WTC11 (cell line): ENCODE results near the gene BTBD2. TPM values are rescaled to one million over a fixed set of nuclear protein-coding genes. Genes with fewer than 3 reads are reported as not detected.

Experiments used
- ATAC-seq: fragments of 200-7000 bp; cut with Tn5 transposase; 2 replicates; pipeline ENCODE4 v1.10.0; 2021; ENCODE audit warnings: mild to moderate bottlenecking, moderate library complexity
- CTCF ChIA-PET: fragments of 300-600 bp; sonication (Branson Sonifier 250); formaldehyde crosslinking; loops from one replicate; lab custom pipeline; 2021; ENCODE audit warnings: antibody characterized with exemption; lab: Charles Lee
- POLR2A ChIA-PET: fragments of 350-600 bp; sonication (Branson Sonifier 250); formaldehyde crosslinking; loops from one replicate; lab custom pipeline; 2021; ENCODE audit warnings: antibody characterized with exemption; lab: Charles Lee
- DNase-seq: peaks from one replicate; pipeline ENCODE4 v3.0.0; 2021; ENCODE audit warnings: low spot score
- H3K27ac Mint-ChIP-seq: 2 replicates; pipeline ENCODE4 v1.8.0; 2021; ENCODE audit warnings: mixed read lengths
- H3K27me3 Mint-ChIP-seq: 2 replicates; pipeline ENCODE4 v1.8.0; 2021; ENCODE audit warnings: low read depth, mild to moderate bottlenecking, moderate library complexity, mixed read lengths
- H3K36me3 Mint-ChIP-seq: 2 replicates; pipeline ENCODE4 v1.8.0; 2021; ENCODE audit warnings: mixed read lengths
- H3K4me1 Mint-ChIP-seq: 2 replicates; pipeline ENCODE4 v1.8.0; 2022; ENCODE audit warnings: mixed read lengths
- H3K4me3 Mint-ChIP-seq: 2 replicates; pipeline ENCODE4 v1.8.0; 2021; ENCODE audit warnings: mild to moderate bottlenecking, moderate library complexity, mixed read lengths
- H3K9me3 Mint-ChIP-seq: 2 replicates; pipeline ENCODE4 v1.8.0; 2021; ENCODE audit warnings: mixed read lengths
- FOXK1 ChIP-seq: sonication (generic); formaldehyde crosslinking; IDR thresholded peaks from 2 replicates; pipeline ENCODE4 v1.8.0; 2022; ENCODE audit warnings: mild to moderate bottlenecking, moderate library complexity, missing genetic modification reagents
- FOXP4 ChIP-seq: sonication (generic); formaldehyde crosslinking; IDR thresholded peaks from 2 replicates; pipeline ENCODE4 v1.8.0; 2022; ENCODE audit warnings: mild to moderate bottlenecking, missing genetic modification reagents
- JUN ChIP-seq: sonication (generic); formaldehyde crosslinking; IDR thresholded peaks from 2 replicates; pipeline ENCODE4 v1.8.0; 2023; ENCODE audit warnings: mild to moderate bottlenecking, missing genetic modification reagents
- MLX ChIP-seq: sonication (generic); formaldehyde crosslinking; IDR thresholded peaks from 2 replicates; pipeline ENCODE4 v1.8.1; 2023; ENCODE audit warnings: mild to moderate bottlenecking, missing genetic modification reagents, moderate library complexity
- NFATC4 ChIP-seq: fragments of 250-450 bp; sonication (Bioruptor Pico); IDR thresholded peaks from 2 replicates; pipeline ENCODE4 v1.9.0; 2021; ENCODE audit warnings: mild to moderate bottlenecking
- NR3C1 ChIP-seq: sonication (generic); formaldehyde crosslinking; conservative IDR thresholded peaks from 2 replicates; pipeline ENCODE4 v1.8.1; 2023; ENCODE audit warnings: low read depth, mild to moderate bottlenecking, missing genetic modification reagents
- PREB ChIP-seq: sonication (generic); formaldehyde crosslinking; IDR thresholded peaks from 2 replicates; pipeline ENCODE4 v1.8.1; 2022; ENCODE audit warnings: mild to moderate bottlenecking, missing genetic modification reagents, moderate library complexity, borderline replicate concordance
- SMAD3 ChIP-seq: sonication (generic); formaldehyde crosslinking; IDR thresholded peaks from 2 replicates; pipeline ENCODE4 v1.8.0; 2022; ENCODE audit warnings: missing genetic modification reagents, mild to moderate bottlenecking, borderline replicate concordance
- SOX15 ChIP-seq: fragments of 250-450 bp; sonication (Bioruptor Pico); IDR thresholded peaks from 2 replicates; pipeline ENCODE4 v1.9.0; 2021; ENCODE audit warnings: mild to moderate bottlenecking
- TEAD1 ChIP-seq: sonication (generic); formaldehyde crosslinking; IDR thresholded peaks from 2 replicates; pipeline ENCODE4 v1.8.0; 2022; ENCODE audit warnings: mild to moderate bottlenecking, missing genetic modification reagents
- ZNF219 ChIP-seq: sonication (generic); formaldehyde crosslinking; IDR thresholded peaks from 2 replicates; pipeline ENCODE4 v1.8.0; 2023; ENCODE audit warnings: missing genetic modification reagents, mild to moderate bottlenecking, borderline replicate concordance
- ZNF423 ChIP-seq: fragments of 250-450 bp; sonication (Bioruptor Pico); IDR thresholded peaks from 2 replicates; pipeline ENCODE4 v2.1.2; 2022; ENCODE audit warnings: mild to moderate bottlenecking, moderate library complexity
- total RNA-seq: library from RNA; stranded (reverse); gene quantifications from 3 replicates; pipeline ENCODE4 v1.2.3, GENCODE V29; 2021
- TF ChIP-seq, protein P1 (sequence below): sonication (generic); formaldehyde crosslinking; IDR thresholded peaks from 2 replicates; pipeline ENCODE4 v1.8.0; 2023; ENCODE audit warnings: missing genetic modification reagents, mild to moderate bottlenecking, borderline replicate concordance
- TF ChIP-seq, protein P2 (sequence below): sonication (generic); formaldehyde crosslinking; IDR thresholded peaks from 2 replicates; pipeline ENCODE4 v1.8.0; 2022; ENCODE audit warnings: mild to moderate bottlenecking, missing genetic modification reagents
- TF ChIP-seq, protein P3 (sequence below): sonication (generic); formaldehyde crosslinking; conservative IDR thresholded peaks from 2 replicates; pipeline ENCODE4 v1.8.1; 2023; ENCODE audit warnings: mild to moderate bottlenecking, low read depth, missing genetic modification reagents, moderate library complexity
- TF ChIP-seq, protein P4 (sequence below): fragments of 250-450 bp; sonication (Bioruptor Pico); IDR thresholded peaks from 2 replicates; pipeline ENCODE4 v1.8.0; 2021; ENCODE audit warnings: mild to moderate bottlenecking

Gene BTBD2
- total RNA-seq, 1 experiment from 2014 or later: 106 TPM

DNA sequence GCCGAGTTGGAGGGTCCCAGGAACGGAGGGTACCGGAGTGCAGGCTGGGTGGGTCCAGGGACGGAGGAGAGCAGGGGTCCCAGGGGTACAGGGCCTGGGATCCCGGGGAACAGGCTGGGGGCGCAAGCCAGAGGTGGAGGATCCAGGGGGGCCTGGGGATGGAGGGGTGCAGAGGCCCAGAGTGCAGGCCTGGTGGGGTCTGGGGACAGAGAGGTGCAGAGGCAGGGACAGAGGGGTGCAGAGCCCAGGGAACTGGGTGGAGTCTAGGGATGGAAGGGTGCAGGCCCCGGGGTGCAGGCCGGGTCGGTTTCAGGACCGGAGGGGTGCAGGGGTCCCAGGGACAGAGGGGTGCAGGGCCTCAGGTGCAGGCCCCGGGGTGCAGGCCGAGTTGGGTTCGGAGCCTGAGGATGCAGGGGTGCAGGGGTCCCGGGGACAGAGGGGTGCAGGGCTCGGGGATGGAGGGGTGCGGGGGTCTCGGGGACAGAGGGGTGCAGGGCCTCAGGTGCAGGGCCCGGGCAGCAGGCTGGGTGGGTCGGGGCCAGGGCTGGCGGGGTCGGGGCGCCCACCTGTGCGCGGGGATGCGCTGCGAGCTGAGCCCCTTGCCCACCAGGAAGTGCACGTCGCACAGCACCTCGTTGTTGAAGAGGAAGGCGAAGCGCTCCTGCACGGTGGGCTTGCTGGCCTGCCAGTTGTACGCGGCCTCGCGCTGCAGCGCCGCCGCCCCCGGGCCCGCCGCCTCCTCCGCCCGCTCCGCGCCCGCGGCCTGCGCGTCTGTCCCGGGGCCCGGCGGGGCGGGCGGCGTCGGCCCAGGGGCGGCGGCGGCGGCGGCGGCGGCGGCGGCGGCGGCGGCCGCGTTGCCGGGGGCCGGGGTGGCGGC, 545 bp downstream of the BTBD2 start (continued):
- TF ChIP-seq, protein P1, sequence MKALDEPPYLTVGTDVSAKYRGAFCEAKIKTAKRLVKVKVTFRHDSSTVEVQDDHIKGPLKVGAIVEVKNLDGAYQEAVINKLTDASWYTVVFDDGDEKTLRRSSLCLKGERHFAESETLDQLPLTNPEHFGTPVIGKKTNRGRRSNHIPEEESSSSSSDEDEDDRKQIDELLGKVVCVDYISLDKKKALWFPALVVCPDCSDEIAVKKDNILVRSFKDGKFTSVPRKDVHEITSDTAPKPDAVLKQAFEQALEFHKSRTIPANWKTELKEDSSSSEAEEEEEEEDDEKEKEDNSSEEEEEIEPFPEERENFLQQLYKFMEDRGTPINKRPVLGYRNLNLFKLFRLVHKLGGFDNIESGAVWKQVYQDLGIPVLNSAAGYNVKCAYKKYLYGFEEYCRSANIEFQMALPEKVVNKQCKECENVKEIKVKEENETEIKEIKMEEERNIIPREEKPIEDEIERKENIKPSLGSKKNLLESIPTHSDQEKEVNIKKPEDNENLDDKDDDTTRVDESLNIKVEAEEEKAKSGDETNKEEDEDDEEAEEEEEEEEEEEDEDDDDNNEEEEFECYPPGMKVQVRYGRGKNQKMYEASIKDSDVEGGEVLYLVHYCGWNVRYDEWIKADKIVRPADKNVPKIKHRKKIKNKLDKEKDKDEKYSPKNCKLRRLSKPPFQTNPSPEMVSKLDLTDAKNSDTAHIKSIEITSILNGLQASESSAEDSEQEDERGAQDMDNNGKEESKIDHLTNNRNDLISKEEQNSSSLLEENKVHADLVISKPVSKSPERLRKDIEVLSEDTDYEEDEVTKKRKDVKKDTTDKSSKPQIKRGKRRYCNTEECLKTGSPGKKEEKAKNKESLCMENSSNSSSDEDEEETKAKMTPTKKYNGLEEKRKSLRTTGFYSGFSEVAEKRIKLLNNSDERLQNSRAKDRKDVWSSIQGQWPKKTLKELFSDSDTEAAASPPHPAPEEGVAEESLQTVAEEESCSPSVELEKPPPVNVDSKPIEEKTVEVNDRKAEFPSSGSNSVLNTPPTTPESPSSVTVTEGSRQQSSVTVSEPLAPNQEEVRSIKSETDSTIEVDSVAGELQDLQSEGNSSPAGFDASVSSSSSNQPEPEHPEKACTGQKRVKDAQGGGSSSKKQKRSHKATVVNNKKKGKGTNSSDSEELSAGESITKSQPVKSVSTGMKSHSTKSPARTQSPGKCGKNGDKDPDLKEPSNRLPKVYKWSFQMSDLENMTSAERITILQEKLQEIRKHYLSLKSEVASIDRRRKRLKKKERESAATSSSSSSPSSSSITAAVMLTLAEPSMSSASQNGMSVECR (CRISPR knock-in tag): no peak
- TF ChIP-seq FOXK1: no peak
- TF ChIP-seq, protein P2, sequence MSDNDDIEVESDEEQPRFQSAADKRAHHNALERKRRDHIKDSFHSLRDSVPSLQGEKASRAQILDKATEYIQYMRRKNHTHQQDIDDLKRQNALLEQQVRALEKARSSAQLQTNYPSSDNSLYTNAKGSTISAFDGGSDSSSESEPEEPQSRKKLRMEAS (CRISPR knock-in tag): no peak

DNA sequence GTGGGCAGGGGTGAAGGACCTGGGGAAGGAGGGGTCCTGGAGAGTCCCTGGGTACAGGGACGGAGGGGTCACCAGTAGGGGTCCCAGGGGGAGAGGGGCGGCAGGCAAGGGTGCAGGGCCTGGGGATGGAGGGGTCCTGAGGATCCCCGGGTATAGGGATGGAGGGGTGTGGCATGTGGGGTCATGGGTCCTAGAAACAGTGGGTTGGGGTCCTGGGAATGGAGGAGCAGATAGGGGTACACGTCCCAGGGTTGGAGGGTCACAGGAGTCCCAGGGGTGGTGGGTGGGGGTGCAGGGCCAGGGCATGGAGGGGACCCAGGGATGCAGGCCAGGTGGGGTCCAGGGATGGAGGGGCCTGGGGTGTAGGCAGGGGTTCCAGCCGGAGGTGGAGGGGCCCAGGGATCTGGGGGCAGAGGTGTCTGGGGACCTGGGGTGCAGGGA, 1.4 kb downstream of the BTBD2 start:
- peaks cover 4% of the 10 kb centered on the region; the same call in 1 of the 2 replicates for H3K27me3 Mint-ChIP-seq
- H3K9me3 Mint-ChIP-seq: no peaks in the 10 kb centered on the region
- CTCF ChIA-PET: no interaction called here
- TF ChIP-seq PREB (CRISPR knock-in tag) (no peak), SOX15 (no peak), ZNF219 (CRISPR knock-in tag) (no peak), FOXP4 (CRISPR knock-in tag) (no peak), NFATC4 (CRISPR knock-in tag) (no peak), TEAD1 (CRISPR knock-in tag) (no peak), JUN (CRISPR knock-in tag) (no peak), ZNF423 (no peak), NR3C1 (CRISPR knock-in tag) (no peak), MLX (CRISPR knock-in tag) (no peak), FOXK1 (no peak), SMAD3 (CRISPR knock-in tag) (no peak)
- TF ChIP-seq, protein P3, sequence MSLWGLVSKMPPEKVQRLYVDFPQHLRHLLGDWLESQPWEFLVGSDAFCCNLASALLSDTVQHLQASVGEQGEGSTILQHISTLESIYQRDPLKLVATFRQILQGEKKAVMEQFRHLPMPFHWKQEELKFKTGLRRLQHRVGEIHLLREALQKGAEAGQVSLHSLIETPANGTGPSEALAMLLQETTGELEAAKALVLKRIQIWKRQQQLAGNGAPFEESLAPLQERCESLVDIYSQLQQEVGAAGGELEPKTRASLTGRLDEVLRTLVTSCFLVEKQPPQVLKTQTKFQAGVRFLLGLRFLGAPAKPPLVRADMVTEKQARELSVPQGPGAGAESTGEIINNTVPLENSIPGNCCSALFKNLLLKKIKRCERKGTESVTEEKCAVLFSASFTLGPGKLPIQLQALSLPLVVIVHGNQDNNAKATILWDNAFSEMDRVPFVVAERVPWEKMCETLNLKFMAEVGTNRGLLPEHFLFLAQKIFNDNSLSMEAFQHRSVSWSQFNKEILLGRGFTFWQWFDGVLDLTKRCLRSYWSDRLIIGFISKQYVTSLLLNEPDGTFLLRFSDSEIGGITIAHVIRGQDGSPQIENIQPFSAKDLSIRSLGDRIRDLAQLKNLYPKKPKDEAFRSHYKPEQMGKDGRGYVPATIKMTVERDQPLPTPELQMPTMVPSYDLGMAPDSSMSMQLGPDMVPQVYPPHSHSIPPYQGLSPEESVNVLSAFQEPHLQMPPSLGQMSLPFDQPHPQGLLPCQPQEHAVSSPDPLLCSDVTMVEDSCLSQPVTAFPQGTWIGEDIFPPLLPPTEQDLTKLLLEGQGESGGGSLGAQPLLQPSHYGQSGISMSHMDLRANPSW (CRISPR knock-in tag): no peak
- TF ChIP-seq, protein P4, sequence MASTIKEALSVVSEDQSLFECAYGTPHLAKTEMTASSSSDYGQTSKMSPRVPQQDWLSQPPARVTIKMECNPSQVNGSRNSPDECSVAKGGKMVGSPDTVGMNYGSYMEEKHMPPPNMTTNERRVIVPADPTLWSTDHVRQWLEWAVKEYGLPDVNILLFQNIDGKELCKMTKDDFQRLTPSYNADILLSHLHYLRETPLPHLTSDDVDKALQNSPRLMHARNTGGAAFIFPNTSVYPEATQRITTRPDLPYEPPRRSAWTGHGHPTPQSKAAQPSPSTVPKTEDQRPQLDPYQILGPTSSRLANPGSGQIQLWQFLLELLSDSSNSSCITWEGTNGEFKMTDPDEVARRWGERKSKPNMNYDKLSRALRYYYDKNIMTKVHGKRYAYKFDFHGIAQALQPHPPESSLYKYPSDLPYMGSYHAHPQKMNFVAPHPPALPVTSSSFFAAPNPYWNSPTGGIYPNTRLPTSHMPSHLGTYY (CRISPR knock-in tag): no peak
- TF ChIP-seq, protein P1 (CRISPR knock-in tag): no peak
- TF ChIP-seq, all 79 proteins: peak for 0
- peaks cover 4% of the 10 kb centered on the region for H3K4me1 Mint-ChIP-seq
- H3K27ac Mint-ChIP-seq: no peak overlapping the region
- peak overlapping the region; percentile 56; the same call in 1 of the 2 replicates for H3K4me3 Mint-ChIP-seq
- ATAC-seq: no peak
- no peak for DNase-seq
- peaks cover 21% of the 10 kb centered on the region for H3K36me3 Mint-ChIP-seq
- POLR2A ChIA-PET: no interaction called here
